ENCODE results near the gene ZIC2.

- TF ChIP-seq CTCF (IDR thresholded peaks at IDR 0.05; ENCODE audit: insufficient read depth, low read depth, low read length) (no peak), EZH2 (IDR thresholded peaks at IDR 0.05; ENCODE audit: insufficient read depth, low read length) (peak; percentile 88)
Observed at GRCh38 chr13:99971576-99972189, 9.9 kb upstream of the ZIC2 start, which contains the start of gene ZIC5.

All from astrocyte (in vitro differentiated cells and primary cell).